Nucleus accumbens (tissue), 56 donors: ENCODE measurements around the gene ART3.
"Not testable (repeated sequence)": the region's sequence is repeated elsewhere in the genome, so short reads cannot be mapped to it uniquely, and the experiment has no call there.

Experiments used
- DNase-seq, 56 donors: peaks; one replicate each; lab custom pipeline; 2025; lab: John Stamatoyannopoulos, UW

ART3 gene, protein sequence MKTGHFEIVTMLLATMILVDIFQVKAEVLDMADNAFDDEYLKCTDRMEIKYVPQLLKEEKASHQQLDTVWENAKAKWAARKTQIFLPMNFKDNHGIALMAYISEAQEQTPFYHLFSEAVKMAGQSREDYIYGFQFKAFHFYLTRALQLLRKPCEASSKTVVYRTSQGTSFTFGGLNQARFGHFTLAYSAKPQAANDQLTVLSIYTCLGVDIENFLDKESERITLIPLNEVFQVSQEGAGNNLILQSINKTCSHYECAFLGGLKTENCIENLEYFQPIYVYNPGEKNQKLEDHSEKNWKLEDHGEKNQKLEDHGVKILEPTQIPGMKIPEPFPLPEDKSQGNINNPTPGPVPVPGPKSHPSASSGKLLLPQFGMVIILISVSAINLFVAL

DNA sequence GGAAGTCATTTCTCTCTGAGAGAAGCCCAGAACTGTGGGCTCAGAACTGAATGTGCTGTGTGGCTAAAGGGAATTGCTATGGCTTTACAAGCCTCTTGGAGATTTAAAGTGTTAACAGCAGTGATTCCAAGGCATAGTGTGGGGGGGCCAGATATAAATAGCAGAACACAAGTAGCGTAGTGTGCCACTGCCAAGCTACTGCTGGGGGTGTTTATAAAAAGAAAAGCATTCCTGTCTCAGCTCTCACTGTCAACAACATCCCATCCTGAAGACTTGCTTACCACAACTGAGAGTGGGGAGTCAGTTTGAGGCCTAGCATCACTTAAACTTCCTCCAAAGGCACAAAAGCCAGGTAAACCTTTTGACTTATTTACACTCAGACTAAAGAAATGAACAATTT, at the start of gene ART3:
Gene ART3 (plus strand): TSS at position 242 of the 400 bp plus-strand sequence. CDS start 1,181 bp downstream, outside the sequence.
- DNase-seq, result peak in 13 of 56 donors; percentile 1 to 37 (median 9)

DNA sequence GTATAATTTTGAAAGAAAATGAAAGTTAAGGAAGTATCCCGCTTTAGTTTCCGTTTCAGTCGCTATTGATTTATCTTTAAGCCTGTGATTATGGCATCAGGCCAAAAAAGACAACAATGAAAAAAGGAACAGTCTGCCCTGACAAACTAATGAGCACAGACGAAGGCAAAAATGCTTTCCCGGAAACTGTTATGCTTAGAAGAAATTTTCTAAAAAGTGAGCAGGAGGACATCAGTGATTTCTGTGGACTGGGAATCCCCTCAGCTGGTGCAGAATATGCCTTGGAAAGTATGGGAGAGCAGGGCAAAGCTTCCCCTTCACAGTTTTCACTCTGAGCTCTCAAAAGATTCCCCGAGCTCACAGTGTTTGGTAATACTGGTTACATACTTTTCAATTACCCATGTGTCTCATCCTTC, 46.2 kb upstream of the ART3 start:
- DNase-seq, result no peak

DNA sequence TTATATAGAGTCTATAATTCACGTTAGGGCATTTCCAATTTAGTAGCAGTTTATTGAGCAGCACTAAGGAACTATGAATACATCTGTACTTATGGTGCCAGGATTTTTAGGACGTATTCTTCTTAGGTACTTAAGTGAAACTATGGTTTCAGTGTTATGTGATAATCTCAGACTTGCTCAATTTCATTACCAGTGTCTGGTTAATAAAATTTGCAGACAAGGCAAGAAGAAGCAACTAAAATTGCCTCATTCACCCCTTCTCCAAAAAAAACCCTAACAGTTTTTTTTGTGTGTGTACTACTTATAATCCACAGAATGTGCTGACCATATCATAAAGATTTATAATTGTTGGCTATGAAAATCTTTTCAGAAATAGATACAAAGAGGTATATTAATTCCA, 45.2 kb upstream of the ART3 start:
- DNase-seq, result no peak

DNA sequence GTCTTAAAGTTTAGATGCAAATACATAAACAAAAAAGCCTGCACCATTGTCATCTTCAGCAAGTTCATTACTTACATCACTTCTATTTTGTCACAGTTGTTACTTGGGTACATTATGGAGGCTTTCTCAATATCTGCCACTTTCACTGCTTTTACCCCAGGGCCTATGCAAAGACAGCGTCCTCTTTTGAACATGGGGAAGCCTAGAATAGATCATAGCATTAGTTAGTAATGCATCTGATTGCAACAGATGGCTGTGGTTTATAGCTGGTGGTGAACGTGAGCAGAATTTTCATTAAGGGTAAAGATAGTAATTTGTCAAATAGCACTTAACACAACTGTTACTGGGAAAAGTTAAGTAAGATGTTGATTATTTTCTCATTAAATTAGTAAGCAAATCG, 39.4 kb upstream of the ART3 start:
- no peak for DNase-seq

DNA sequence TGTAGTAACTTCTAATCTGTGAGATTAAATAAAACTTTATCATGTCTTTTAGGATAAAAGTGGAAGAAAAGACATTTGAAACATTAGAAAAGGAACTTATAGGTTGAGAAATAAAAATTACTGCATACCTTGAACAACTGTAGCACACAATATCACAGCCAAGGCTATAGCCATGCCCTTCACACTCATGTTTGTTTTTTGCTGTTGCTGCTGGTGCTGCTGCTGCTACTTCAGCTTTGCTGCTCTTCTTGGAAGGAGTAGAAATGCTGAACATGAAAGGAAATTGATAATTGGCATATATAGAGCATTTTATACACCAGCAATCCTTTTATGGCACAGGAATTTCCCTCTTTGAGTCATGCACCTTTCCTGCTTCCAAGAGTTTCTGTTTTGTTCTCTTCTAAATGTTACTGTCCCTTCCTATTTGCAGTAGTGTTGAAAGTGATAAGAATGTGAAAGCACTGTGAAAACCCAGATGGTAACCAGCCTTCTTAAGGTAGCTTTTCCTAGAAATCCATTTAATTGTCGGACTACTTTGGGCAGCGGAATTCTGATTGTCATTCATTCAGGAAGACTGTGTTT, 38.6 kb upstream of the ART3 start, which contains the start of gene CXCL11:
Gene CXCL11 (minus strand): TSS at position 272 of the 582 bp plus-strand sequence. CDS start 83 bp downstream, at position 189.
- DNase-seq, result no peak

DNA sequence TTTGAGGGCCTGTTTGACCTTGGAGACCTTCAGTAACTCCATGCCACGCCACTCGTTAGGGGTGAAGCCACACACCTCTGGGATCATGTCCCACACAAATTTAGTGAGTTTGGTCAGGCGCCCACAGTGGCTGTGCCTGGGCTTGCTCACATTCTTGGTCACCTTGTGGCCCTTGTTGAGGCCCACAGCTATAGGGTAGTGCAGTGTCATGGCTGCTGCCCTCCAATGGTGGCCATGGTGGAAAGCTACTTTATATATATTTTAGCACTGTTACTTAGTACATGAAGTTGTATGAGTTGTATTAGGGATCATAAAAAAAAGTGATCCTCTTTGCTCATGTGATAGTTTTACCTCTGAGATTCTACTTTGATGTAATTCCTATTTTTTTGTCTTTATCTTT, 37.7 kb upstream of the ART3 start:
- no peak for DNase-seq

DNA sequence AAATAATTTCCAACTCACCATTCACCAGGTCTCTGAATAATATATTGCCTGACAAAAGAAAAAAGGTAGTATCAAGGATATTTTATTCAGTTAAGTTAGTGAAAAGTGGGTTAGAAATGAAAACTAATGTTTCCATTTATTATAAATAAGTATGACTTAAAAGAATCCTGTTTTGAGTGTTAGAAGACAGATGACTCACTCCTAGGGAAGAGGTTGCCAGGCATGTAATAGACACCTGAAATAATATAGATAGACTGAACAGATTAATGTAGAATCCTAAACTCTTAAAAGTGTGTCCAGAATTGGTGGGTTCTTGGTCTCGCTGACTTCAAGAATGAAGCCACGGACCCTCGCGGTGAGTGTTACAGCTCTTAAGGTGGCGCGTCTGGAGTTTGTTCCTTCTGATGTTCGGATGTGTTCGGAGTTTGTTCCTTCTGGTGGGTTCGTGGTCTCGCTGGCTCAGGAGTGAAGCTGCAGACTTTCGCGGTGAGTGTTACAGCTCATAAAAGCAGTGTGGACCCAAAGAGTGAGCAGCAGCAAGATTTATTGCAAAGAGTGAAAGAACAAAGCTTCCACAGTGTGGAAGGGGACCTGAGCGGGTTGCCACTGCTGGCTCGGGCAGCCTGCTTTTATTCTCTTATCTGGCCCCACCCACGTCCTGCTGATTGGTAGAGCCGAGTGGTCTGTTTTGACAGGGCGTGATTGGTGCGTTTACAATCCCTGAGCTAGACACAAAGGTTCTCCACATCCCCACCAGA, 32.1 kb upstream of the ART3 start:
- not testable (repeated sequence) for DNase-seq

DNA sequence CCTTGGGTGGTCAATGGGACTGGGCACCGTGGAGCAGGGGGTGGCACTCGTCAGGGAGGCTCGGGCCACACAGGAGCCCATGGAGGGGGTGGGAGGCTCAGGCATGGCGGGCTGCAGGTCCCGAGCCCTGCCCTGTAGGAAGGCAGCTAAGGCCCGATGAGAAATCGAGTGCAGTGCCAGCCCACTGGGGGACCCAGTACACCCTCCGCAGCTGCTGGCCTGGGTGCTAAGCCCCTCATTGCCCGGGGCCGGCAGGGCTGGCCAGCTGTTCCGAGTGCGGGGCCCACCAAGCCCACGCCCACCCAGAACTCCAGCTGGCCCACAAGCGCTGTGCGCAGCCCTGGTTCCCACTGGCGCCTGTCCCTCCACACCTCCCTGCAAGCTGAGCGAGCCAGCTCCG, 31.2 kb upstream of the ART3 start:
- not testable (repeated sequence) for DNase-seq

DNA sequence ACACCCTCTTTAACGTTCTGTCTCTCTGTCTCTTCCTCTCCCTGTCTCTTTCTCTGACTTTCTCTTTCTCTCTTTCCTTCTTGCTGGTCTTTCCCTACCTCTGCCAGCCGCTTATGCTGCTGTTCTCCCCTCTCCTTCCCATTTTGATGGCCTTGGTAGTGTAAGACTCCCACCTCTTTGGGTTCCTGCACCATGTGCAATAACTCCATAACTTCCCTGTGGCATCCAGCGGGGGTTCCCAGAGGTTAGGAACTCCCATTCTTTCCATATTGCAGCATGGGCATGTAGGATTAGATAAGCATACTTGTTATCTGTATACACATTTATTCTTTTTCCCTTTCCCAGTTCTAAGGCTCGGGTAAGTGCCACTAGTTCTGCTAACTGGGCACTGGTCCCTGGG, 29.8 kb upstream of the ART3 start:
- DNase-seq, result not testable (repeated sequence)

DNA sequence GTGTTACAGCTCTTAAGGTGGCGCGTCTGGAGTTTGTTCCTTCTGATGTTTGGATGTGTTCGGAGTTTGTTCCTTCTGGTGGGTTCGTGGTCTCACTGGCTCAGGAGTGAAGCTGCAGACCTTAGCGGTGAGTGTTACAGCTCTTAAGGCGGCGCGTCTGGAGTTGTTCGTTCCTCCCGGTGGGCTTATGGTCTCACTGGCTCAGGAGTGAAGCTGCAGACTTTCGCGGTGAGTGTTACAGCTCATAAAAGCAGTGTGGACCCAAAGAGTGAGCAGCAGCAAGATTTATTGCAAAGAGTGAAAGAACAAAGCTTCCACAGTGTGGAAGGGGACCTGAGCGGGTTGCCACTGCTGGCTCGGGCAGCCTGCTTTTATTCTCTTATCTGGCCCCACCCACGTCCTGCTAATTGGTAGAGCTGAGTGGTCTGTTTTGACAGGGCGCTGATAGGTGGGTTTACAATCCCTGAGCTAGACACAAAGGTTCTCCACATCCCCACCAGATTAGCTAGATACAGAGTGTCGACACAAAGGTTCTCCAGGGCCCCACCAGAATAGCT, 24.6 kb upstream of the ART3 start:
- DNase-seq, result not testable (repeated sequence)

DNA sequence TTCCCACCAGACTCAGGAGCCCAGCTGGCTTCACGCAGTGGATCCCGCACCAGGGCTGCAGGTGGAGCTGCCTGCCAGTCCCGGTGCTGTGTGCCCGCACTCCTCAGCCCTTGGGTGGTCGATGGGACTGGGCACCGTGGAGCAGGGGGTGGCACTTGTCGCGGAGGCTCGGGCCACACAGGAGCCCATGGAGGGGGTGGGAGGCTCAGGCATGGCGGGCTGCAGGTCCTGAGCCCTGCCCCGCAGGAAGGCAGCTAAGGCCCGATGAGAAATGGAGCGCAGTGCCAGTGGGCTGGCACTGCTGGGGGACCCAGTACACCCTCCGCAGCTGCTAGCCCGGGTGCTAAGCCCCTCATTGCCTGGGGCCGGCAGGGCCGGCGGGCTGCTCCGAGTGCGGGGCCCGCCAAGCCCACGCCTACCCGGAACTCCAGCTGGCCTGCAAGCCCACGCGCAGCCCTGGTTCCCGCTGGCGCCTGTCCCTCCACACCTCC, 23.9 kb upstream of the ART3 start:
- DNase-seq, result not testable (repeated sequence)

DNA sequence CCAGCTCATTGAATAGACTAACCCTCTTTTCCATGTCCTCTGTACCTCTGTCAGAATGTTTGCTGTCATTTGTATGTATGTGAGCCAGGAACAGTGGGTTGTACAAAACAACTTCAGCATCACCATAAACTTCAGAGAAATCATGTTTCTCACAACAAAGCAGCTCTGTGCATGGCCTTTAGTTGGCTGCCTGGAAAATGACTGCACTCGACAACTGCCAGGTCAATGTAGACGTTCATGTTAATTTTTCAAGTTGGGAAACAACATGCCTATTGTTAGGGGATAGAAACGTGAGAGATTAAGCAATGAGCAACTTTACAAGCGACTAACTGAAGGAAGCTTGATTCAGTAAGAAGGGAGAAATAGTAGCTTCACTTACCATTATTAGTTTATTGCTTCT, 20.8 kb upstream of the ART3 start:
- no peak for DNase-seq

DNA sequence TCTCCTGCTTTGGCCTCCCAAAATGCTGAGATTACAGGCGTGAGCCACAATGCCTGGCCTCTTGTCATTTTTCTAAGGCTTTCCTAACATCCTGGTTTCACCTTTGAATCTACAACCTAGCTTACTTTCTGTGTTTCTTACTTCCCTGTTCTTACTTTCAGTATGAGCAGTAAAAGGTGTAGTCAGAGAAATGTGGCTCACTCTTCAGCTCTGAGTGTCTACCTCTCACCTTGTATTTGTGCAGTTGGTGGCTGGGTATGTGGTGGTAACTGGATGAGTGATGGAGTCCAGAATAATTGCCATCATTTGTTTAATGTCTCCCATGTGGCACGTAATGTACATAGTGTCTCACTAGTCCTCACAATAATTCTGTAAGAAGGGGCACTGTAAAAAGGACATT, 19.5 kb upstream of the ART3 start:
- no peak for DNase-seq

DNA sequence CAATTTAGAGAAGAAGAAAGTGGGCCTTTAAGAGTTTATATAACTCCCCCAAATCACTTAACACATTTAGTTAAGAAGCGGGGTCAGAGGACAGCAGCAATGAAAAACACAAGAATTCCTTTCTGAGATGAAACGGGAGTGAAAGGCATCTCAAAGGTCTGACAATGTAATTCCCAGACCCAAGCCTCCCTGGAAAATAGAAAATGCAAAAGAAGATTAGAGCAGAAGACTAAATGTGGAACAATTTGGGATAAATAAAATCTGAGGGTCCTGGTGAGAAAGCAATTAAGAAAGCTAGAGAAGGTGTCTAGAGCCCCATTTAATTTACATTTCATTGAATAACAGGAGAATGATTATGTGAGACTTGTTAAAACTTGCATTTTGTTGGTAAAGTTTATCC, 19.1 kb upstream of the ART3 start:
- no peak for DNase-seq

DNA sequence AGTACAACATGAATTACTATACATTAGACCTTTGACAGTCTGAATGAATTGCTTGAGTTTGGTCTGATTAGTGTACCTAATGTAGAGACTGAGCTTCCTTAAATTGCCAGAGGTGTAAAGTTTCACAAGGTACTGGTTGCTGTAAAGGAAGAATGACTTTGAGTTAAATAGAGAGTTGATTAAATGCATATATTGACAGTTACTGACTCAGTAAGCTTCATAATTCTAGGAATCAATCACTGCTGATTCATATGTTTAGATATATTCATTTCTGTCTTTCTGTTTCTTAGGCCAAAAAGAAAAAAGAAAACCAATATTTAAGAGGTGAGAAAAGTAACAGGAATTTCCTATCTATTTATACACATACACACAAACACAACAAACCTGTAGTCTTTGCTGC, 16.2 kb upstream of the ART3 start:
- DNase-seq, result no peak

DNA sequence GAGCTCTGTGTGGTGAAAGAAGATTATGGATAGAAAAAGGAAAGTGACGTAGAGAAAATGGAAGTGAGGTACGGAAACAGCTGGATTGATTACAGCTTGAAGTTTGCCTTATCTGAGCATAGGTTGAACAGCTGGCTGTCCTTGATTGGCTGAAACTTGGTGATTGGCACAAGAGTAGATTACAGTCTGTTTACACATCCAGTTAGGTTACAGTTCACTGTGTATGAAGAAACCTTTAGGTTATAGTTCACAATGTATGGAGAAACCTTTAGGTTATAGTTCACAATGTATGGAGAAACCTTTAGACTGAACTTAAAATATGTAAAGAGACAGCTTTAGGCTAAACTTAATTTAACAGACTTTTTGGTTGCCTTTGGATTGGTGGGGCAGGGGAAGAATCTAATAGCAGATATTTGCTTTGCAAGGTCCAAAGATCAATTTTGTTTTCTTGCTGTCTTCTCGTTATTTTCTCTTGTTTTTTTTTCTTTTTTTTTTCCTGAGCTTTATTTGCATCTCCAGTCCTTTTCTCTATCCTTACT, 15.6 kb upstream of the ART3 start:
- no peak for DNase-seq

DNA sequence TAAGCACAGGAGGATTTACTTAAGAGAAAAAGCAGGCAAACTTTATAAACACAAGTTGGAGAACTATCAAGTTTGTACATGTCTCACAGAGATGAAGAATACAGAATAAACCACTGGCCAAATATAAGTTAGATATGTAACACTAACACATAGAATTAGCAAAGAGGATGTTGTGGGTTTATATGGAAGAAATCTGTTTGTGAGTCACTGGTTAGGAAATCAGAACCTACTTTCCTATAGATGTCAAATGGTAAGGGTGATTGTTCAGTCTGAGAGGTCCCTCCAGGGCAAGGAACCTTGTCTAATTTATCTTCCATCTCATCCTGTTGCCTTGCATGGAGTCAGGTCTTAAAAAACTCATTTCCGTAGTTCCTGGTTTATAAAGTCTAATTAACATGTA, 14.8 kb upstream of the ART3 start:
- DNase-seq, result no peak

DNA sequence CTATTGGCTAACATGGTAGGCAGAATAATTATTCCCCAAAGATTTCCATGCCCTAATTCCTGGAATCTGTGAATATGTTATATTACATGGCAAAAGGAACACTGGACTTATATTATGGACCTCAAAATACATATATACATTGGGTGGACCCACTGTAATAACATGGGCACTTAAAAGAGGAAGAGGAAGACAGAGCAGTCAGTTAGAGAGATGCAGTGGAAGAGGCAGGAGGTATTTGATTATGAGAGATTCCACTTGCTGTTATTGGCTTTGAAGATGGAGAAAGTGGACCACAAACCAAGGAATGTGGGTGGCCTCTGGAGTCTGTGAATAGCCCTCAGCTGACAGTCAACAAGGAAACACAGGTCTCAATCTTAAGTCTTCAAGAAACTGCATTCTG, 14.0 kb upstream of the ART3 start:
- DNase-seq, result no peak

DNA sequence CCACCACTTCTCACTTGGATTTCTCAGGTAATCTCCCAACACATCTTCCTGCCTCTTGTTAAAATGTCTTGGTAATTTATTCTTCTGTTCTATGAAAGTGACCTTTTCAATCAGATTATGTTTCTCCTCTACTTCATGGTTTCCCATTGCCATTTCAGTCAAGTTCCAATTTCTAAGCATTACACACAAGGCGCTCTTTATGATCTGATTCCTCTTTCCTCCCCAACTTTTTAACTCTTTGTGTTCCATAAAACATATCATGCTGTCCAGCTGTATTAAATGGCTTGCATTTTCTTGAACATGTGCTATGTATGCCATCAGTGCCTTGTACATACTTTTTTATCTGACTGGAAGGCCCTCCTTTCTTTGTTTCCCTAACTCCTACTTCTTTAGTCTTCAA, 13.1 kb upstream of the ART3 start:
- DNase-seq, result no peak

DNA sequence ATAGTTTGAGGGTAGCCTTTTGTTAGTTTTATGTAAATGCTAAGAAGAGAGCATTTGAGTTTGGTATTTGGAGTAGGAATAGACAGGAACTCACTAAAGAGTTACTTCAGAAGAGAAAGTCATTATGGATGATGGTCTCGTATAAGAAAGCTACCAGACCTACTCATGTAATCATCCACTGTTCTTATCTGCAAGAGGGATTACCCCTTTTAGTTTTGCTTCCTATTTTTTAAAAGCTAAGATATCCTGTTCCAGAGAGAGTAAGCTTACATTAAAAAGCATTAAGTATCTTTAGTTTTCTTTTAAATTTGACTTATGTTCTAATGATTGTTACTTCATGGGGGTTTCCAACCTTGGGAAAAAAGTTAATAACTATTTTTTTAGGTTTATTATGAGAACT, 12.5 kb upstream of the ART3 start:
- DNase-seq, result no peak

DNA sequence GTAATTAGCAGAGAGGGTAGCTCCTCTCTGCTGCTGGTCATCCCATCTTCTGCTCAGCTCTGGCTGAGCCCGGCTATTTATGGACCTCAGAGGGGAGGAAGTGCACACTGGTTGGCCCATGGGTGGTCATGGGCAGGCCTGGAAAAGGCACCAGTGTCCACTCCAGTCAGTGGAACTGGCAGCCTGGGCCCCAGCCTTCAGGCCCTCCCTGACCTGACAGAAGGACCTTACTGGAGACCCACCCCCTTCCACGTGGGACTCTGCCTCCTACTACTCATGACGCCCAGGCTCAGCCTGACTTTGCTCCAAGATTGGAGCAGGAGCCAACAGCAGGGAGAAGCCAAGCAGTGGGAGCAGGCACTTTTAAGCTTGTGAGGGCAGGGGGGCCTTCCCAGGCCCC, 8.0 kb upstream of the ART3 start:
- DNase-seq, result no peak
